8988T (cell line): Measurements from ENCODE around the gene SIK3.

Experiments
- DNase-seq: peaks from one replicate; pipeline ENCODE4 v3.0.0; 2011

Gene SIK3

GRCh38 chr11:116997071-116997470 lies 101.2 kb downstream of the SIK3 start:
- no peak for DNase-seq

- no peak for DNase-seq
Measured at GRCh38 chr11:116994195-116994594, 104.0 kb downstream of the SIK3 start.

- no peak for DNase-seq
Measured at GRCh38 chr11:116993599-116993998, 104.6 kb downstream of the SIK3 start.

- DNase-seq: no peak
Measured at GRCh38 chr11:116991491-116991890, 106.7 kb downstream of the SIK3 start.

GRCh38 chr11:116990811-116991210 lies 107.4 kb downstream of the SIK3 start:
- DNase-seq: no peak

- DNase-seq: peak; percentile 27
Measured at GRCh38 chr11:116990061-116990473, 108.2 kb downstream of the SIK3 start.

GRCh38 chr11:116989184-116989583 lies 109.0 kb downstream of the SIK3 start:
- no peak for DNase-seq

- DNase-seq: no peak
Measured at GRCh38 chr11:116986521-116987105, 111.6 kb downstream of the SIK3 start.

GRCh38 chr11:116984589-116984988 lies 113.6 kb downstream of the SIK3 start:
- DNase-seq: no peak

GRCh38 chr11:116984186-116984585 lies 114.0 kb downstream of the SIK3 start:
- no peak for DNase-seq

- DNase-seq: no peak
Measured at GRCh38 chr11:116981266-116981885, 116.9 kb downstream of the SIK3 start.

- no peak for DNase-seq
Measured at GRCh38 chr11:116980136-116980793, 118.0 kb downstream of the SIK3 start.

GRCh38 chr11:116976941-116977570 lies 121.2 kb downstream of the SIK3 start:
- no peak for DNase-seq

- DNase-seq: no peak
Measured at GRCh38 chr11:116975661-116976060, 122.6 kb downstream of the SIK3 start.

- no peak for DNase-seq
Measured at GRCh38 chr11:116973270-116973669, 125.0 kb downstream of the SIK3 start.

GRCh38 chr11:116972691-116973090 lies 125.5 kb downstream of the SIK3 start:
- no peak for DNase-seq

GRCh38 chr11:116970485-116971292 lies 127.5 kb downstream of the SIK3 start:
- DNase-seq: no peak

GRCh38 chr11:116969694-116970093 lies 128.5 kb downstream of the SIK3 start:
- DNase-seq: no peak

GRCh38 chr11:116964269-116964668 lies 134.0 kb downstream of the SIK3 start:
- DNase-seq: no peak

GRCh38 chr11:116963813-116964212 lies 134.4 kb downstream of the SIK3 start:
- DNase-seq: no peak

- no peak for DNase-seq
Measured at GRCh38 chr11:116962108-116962507, 136.1 kb downstream of the SIK3 start.

- DNase-seq: no peak
Measured at GRCh38 chr11:116960930-116961329, 137.3 kb downstream of the SIK3 start.

GRCh38 chr11:116958246-116958645 lies 140.0 kb downstream of the SIK3 start:
- no peak for DNase-seq
